K562 (cell line): ENCODE data around the gene AP1G2. TPM values are rescaled to one million over a fixed set of nuclear protein-coding genes. Genes with fewer than 3 reads are reported as not detected.

ENCODE experiments used
- ARID4B ChIP-seq: sonication (generic); formaldehyde crosslinking; IDR thresholded peaks from 2 replicates; pipeline ENCODE4 v1.8.0; 2022; ENCODE audit warnings: mild to moderate bottlenecking, missing genetic modification reagents
- CHD4 ChIP-seq: fragments of 200-600 bp; sonication (generic); IDR thresholded peaks from 3 replicates; pipeline ENCODE4 v1.6.1; 2012; ENCODE audit warnings: low read depth, mild to moderate bottlenecking, mixed read lengths, low read length, inconsistent platforms; ENCODE audit not compliant: insufficient read depth, insufficient replicate concordance, poor library complexity, severe bottlenecking
- E2F6 ChIP-seq, 2 experiments: IDR thresholded peaks; 2 replicates each; pipeline ENCODE4 v1.6.1; 2011; ENCODE audit warnings: borderline replicate concordance in 1 of 2, control low read depth in 1 of 2, low read depth in 1 of 2, low read length in 1 of 2, mild to moderate bottlenecking in 1 of 2, mixed read lengths in 1 of 2, moderate library complexity in 1 of 2; ENCODE audit not compliant: insufficient read depth in 1 of 2, insufficient read length in 1 of 2, poor library complexity in 1 of 2, severe bottlenecking in 1 of 2; ENCODE audit errors: extremely low read depth in 1 of 2
- EP400 ChIP-seq: fragments of 450-650 bp; IDR thresholded peaks from 2 replicates; pipeline ENCODE4 v1.6.1; 2017; ENCODE audit warnings: antibody characterized with exemption, mild to moderate bottlenecking, moderate library complexity
- KHSRP ChIP-seq: fragments of 450-650 bp; IDR thresholded peaks from 2 replicates; pipeline ENCODE4 v1.6.1; 2017
- LCOR ChIP-seq: sonication (generic); formaldehyde crosslinking; IDR thresholded peaks from 2 replicates; pipeline ENCODE4 v1.8.0; 2022; ENCODE audit warnings: mild to moderate bottlenecking, missing genetic modification reagents
- MYNN ChIP-seq, 2 experiments: sonication (generic); formaldehyde crosslinking in 1 of 2; IDR thresholded peaks; 2 replicates each; pipeline versions ENCODE4 v1.5.0 to v1.6.1; 2016 to 2020; ENCODE audit warnings: antibody characterized with exemption in 1 of 2, missing genetic modification reagents in 1 of 2
- PHF20 ChIP-seq: fragments of 450-650 bp; IDR thresholded peaks from 2 replicates; pipeline ENCODE4 v1.6.1; 2018; ENCODE audit not compliant: partially characterized antibody
- RBM34 ChIP-seq: fragments of 200-400 bp; formaldehyde crosslinking; IDR thresholded peaks from 2 replicates; pipeline ENCODE4 v1.6.1; 2018; ENCODE audit warnings: low read length, borderline replicate concordance; ENCODE audit not compliant: insufficient read depth
- SIN3A ChIP-seq, 2 experiments: fragments of 150-350 bp in 1 of 2; IDR thresholded peaks; 2 replicates each; pipeline ENCODE4 v1.6.1; 2011 to 2016; ENCODE audit warnings: borderline replicate concordance in 2 of 2, low read depth in 2 of 2, low read length in 2 of 2, mild to moderate bottlenecking in 2 of 2, moderate library complexity in 2 of 2; ENCODE audit not compliant: control insufficient read depth in 1 of 2
- SMC3 ChIP-seq: conservative IDR thresholded peaks from 2 replicates; pipeline ENCODE4 v1.6.1; 2011; ENCODE audit warnings: low read depth, low read length, improper control_type of control experiment; ENCODE audit not compliant: insufficient read depth
- SRF ChIP-seq, 2 experiments: fragments of 250-450, 450-650 bp in 1 of 2; sonication (Bioruptor Pico) in 1 of 2; sonication (generic) in 1 of 2; formaldehyde crosslinking; IDR thresholded peaks; 2 replicates each; pipeline versions ENCODE4 v1.5.0 to v1.5.1; 2020 to 2022; ENCODE audit warnings: mild to moderate bottlenecking in 1 of 2, missing genetic modification reagents in 1 of 2
- STAT6 ChIP-seq: sonication (generic); formaldehyde crosslinking; IDR thresholded peaks from 2 replicates; pipeline ENCODE4 v1.8.1; 2023; ENCODE audit warnings: mild to moderate bottlenecking, missing genetic modification reagents
- TARDBP ChIP-seq: fragments of 450-650 bp; IDR thresholded peaks from 2 replicates; pipeline ENCODE4 v1.6.1; 2016
- ZFX ChIP-seq: sonication (generic); formaldehyde crosslinking; IDR thresholded peaks from 2 replicates; pipeline ENCODE4 v1.8.0; 2022; ENCODE audit warnings: mild to moderate bottlenecking, missing genetic modification reagents, moderate library complexity
- ZNF408 ChIP-seq: fragments of 250-450 bp; sonication (Bioruptor Pico); IDR thresholded peaks from 2 replicates; pipeline ENCODE4 v1.4.0; 2020; ENCODE audit warnings: low read depth, mild to moderate bottlenecking, moderate library complexity
- ZNF57 ChIP-seq: fragments of 450-650 bp; formaldehyde crosslinking; IDR thresholded peaks from 2 replicates; pipeline ENCODE4 v1.4.0; 2020; ENCODE audit warnings: mild to moderate bottlenecking, moderate library complexity
- polyA plus RNA-seq, 8 experiments: library from polyadenylated mRNA; depleted of rRNA in 4 of 8; stranded (reverse) in 5 of 8; unstranded in 3 of 8; fragments of >200 nt; fragmentation: Nextera tagmentation in 2 of 8; fragmentation: Illumina TruSeq in 1 of 8; extraction: Ambion mirVana in 2 of 8; extraction: Trizol in 1 of 8; gene quantifications; 2 replicates each; pipeline versions ENCODE4 v1.2.1 to v1.2.3, GENCODE V29; 2011 to 2014; ENCODE audit warnings: inconsistent platforms in 1 of 8, missing spikeins in 1 of 8
- total RNA-seq, 7 experiments: library from RNA; depleted of rRNA in 6 of 7; stranded (reverse); fragments of >200 nt in 6 of 7; fragmentation: Illumina TruSeq in 2 of 7; extraction: Trizol in 2 of 7; gene quantifications; 2 replicates each; pipeline versions ENCODE4 v1.2.1 to v1.2.3, GENCODE V29; 2011 to 2021; ENCODE audit warnings: low replicate concordance in 1 of 7

Gene AP1G2
- total and polyA plus RNA-seq, 9 of the 15 experiments (the other 6 are each of a cell fraction or from before 2014, with no cell fraction given) = 19.1 to 83.5 (median 33.3) TPM

GRCh38 chr14:23567186-23568020 is at the start of gene AP1G2 (continued):
- no peak for TF ChIP-seq STAT6 (CRISPR knock-in tag)
- TF ChIP-seq EP400 = peak; percentile 71; the same call in 1 of the 2 replicates
- no peak for TF ChIP-seq SMC3
- no peak for TF ChIP-seq KHSRP
- TF ChIP-seq PHF20 = peak; percentile 68
- no peak for TF ChIP-seq ZNF57
- TF ChIP-seq ARID4B (CRISPR knock-in tag) = peak; percentile 60; the same call in 1 of the 2 replicates
- no peak for TF ChIP-seq MYNN (IDR thresholded peaks at IDR 0.05)
- TF ChIP-seq MYNN (CRISPR knock-in tag; IDR thresholded peaks at IDR 0.05) = no peak
- TF ChIP-seq ZFX (CRISPR knock-in tag) = peak; percentile 80
- TF ChIP-seq TARDBP = no peak
- no peak for TF ChIP-seq LCOR (CRISPR knock-in tag)
- TF ChIP-seq SRF (CRISPR knock-in tag; IDR thresholded peaks at IDR 0.05) = no peak; a peak in 1 of 4 replicates
- no peak for TF ChIP-seq ZNF408 (CRISPR knock-in tag)
- no peak for TF ChIP-seq CHD4
- TF ChIP-seq RBM34 = no peak
- no peak for TF ChIP-seq SIN3A (IDR thresholded peaks at IDR 0.05; ENCODE audit: borderline replicate concordance in 2 of 2, control insufficient read depth in 1 of 2, low read depth in 2 of 2, low read length in 2 of 2)
- TF ChIP-seq E2F6 (IDR thresholded peaks at IDR 0.05; ENCODE audit: borderline replicate concordance in 1 of 2, extremely low read depth in 1 of 2, insufficient read depth in 1 of 2, insufficient read length in 1 of 2, low read depth in 1 of 2, low read length in 1 of 2, poor library complexity in 1 of 2, severe bottlenecking in 1 of 2) = peak; percentile 11 to 46
